Measurements from ENCODE around the gene OPCML. TPM values are rescaled to one million over a fixed set of nuclear protein-coding genes. Genes with fewer than 3 reads are reported as not detected.

The OPCML gene
- total RNA-seq, 1 experiment from 2014 or later: not detected

DNA sequence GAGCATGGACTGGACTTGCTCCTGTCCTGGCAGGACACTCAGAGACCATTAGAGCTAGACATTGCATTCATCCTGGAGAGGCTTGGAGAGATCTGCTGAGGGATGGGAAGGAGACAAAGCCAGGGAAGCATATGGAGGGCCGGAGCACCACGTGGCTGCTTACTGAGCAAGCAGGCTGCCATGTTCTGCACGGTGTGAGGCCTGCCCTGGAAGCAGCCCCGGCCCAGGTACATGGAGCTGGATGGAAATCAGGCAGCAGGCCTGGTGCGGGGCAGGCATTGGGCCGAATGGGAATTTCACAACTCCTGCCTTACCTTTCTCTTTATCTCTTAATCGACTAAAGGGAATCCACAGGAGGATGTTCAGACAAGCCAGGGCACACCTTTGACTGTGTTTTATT, 371.5 kb downstream of the OPCML start:
- H3K4me2 ChIP-seq: no peak overlapping the region
- H3K27me3 ChIP-seq (ENCODE audit: insufficient read depth, low read depth): peaks cover 80% of the 10 kb centered on the region
- no peak overlapping the region for H3K27ac ChIP-seq
- H3K79me2 ChIP-seq (ENCODE audit: low read depth): no peaks in the 10 kb centered on the region
- no peaks in the 10 kb centered on the region for H3K9me2 ChIP-seq (ENCODE audit: insufficient read depth)
- intact Hi-C loops (cut with micrococcal nuclease; ENCODE audit: unreplicated experiment): no loop called here
- H4K20me1 ChIP-seq (ENCODE audit: insufficient read depth): no peaks in the 10 kb centered on the region
- ChIA-PET CTCF (no interaction called here), POLR2A (ENCODE audit: unreplicated experiment) (no interaction called here)
- no peaks in the 10 kb centered on the region for H3K4me1 ChIP-seq (replicated peaks; ENCODE audit: insufficient read depth)
- no peak overlapping the region for H3K4me3 ChIP-seq
- DNase-seq: no peak
- H3F3A ChIP-seq (ENCODE audit: insufficient read depth, low read depth): no peaks in the 10 kb centered on the region
- no peaks in the 10 kb centered on the region for H3K36me3 ChIP-seq (ENCODE audit: low read depth)
- no peaks in the 10 kb centered on the region for H3K9me3 ChIP-seq (ENCODE audit: insufficient read depth, low read depth)
- TF ChIP-seq EZH2 (IDR thresholded peaks at IDR 0.05; ENCODE audit: low read depth): no peak
- TF ChIP-seq, protein P1, sequence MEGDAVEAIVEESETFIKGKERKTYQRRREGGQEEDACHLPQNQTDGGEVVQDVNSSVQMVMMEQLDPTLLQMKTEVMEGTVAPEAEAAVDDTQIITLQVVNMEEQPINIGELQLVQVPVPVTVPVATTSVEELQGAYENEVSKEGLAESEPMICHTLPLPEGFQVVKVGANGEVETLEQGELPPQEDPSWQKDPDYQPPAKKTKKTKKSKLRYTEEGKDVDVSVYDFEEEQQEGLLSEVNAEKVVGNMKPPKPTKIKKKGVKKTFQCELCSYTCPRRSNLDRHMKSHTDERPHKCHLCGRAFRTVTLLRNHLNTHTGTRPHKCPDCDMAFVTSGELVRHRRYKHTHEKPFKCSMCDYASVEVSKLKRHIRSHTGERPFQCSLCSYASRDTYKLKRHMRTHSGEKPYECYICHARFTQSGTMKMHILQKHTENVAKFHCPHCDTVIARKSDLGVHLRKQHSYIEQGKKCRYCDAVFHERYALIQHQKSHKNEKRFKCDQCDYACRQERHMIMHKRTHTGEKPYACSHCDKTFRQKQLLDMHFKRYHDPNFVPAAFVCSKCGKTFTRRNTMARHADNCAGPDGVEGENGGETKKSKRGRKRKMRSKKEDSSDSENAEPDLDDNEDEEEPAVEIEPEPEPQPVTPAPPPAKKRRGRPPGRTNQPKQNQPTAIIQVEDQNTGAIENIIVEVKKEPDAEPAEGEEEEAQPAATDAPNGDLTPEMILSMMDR (conservative IDR thresholded peaks at IDR 0.05): no peak
- no peak overlapping the region for H2AFZ ChIP-seq
- no TSS peak for BruUV-seq (replicated peaks)

DNA sequence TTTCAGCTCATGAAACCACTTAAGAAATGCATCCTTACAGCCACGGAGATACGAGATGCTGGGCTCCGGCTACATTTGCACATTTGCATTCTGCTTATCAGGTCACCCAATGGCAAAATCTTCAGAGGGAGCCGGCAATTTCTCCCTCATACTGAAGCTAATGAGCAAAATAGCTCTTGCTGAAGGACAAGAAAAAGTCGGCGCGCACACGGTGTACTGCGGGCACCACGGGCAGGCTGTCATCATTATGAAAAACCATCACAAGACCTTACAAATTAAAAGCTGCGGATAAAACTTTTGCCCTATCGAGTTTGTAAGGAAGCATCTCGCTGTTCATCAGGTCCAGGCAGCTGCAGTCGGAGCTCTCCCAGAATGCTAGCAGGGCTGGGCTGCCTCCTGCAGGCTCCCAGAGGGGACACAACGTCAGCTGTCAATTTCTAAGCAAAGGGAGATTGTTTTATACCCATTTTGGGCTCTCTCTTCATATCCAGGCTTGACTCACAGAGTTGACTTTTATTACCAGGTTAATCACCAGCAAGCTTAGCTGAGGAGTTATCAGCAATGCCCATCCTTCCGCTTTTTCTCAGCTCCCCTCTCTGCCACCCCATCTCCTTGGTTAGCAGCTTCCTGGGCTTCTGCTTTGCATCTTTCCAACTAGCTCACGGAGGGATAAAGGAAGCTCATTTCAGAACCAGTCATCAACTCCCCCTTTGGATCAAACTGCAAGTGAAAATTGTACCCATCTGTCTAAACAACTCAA, 375.1 kb downstream of the OPCML start:
- H3F3A ChIP-seq (ENCODE audit: insufficient read depth, low read depth): no peaks in the 10 kb centered on the region
- H2AFZ ChIP-seq: no peak overlapping the region
- H3K36me3 ChIP-seq (ENCODE audit: low read depth): no peaks in the 10 kb centered on the region
- ChIA-PET CTCF (no interaction called here), POLR2A (ENCODE audit: unreplicated experiment) (no interaction called here)
- H3K9me3 ChIP-seq (ENCODE audit: insufficient read depth, low read depth): no peaks in the 10 kb centered on the region
- no peaks in the 10 kb centered on the region for H3K4me1 ChIP-seq (replicated peaks; ENCODE audit: insufficient read depth)
- DNase-seq: no peak
- TF ChIP-seq EZH2 (IDR thresholded peaks at IDR 0.05; ENCODE audit: low read depth): no peak
- TF ChIP-seq, protein P1 (conservative IDR thresholded peaks at IDR 0.05): no peak
- H3K4me3 ChIP-seq: no peak overlapping the region
- H3K4me2 ChIP-seq: no peak overlapping the region
- peaks cover 89% of the 10 kb centered on the region for H3K27me3 ChIP-seq (ENCODE audit: insufficient read depth, low read depth)
- H3K79me2 ChIP-seq (ENCODE audit: low read depth): no peaks in the 10 kb centered on the region
- no peaks in the 10 kb centered on the region for H4K20me1 ChIP-seq (ENCODE audit: insufficient read depth)
- no TSS peak for BruUV-seq (replicated peaks)
- H3K27ac ChIP-seq: no peak overlapping the region
- H3K9me2 ChIP-seq (ENCODE audit: insufficient read depth): no peaks in the 10 kb centered on the region
- intact Hi-C loops (cut with micrococcal nuclease; ENCODE audit: unreplicated experiment): no loop called here

DNA sequence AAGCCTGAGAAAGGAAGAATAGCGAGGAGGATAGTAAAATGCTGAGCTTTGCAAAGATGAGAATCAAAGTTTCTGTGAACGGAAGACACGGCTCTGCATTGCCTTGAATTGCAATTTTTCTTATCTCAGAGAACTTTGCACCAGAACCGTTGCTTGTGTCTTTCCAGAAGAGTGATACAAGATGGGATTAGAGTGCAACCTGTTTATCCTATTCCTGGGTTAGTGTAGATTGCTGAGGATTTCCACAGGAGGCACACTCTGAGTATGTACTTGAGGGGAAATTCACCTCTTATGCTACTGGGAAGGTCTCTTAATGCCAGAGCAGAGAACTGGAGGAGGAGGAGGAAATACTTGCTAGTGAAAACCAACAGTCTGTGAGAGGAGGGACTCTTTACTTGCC, 377.5 kb downstream of the OPCML start:
- Histone ChIP-seq H4K20me1 (ENCODE audit: insufficient read depth) (no peaks in the 10 kb centered on the region), H3K4me1 (replicated peaks; ENCODE audit: insufficient read depth) (no peaks in the 10 kb centered on the region), H3K9me3 (ENCODE audit: insufficient read depth, low read depth) (no peaks in the 10 kb centered on the region), H3K36me3 (ENCODE audit: low read depth) (no peaks in the 10 kb centered on the region), H3K9me2 (ENCODE audit: insufficient read depth) (no peaks in the 10 kb centered on the region), H3K4me2 (no peak overlapping the region), H3K27me3 (ENCODE audit: insufficient read depth, low read depth) (peaks cover 88% of the 10 kb centered on the region), H3K79me2 (ENCODE audit: low read depth) (no peaks in the 10 kb centered on the region), H3F3A (ENCODE audit: insufficient read depth, low read depth) (no peaks in the 10 kb centered on the region), H3K4me3 (no peak overlapping the region), H3K27ac (no peak overlapping the region), H2AFZ (no peak overlapping the region)
- ChIA-PET POLR2A (ENCODE audit: unreplicated experiment) (no interaction called here), CTCF (no interaction called here)
- intact Hi-C loops (cut with micrococcal nuclease; ENCODE audit: unreplicated experiment): no loop called here
- DNase-seq: no peak
- no peak for TF ChIP-seq EZH2 (IDR thresholded peaks at IDR 0.05; ENCODE audit: low read depth)
- TF ChIP-seq, protein P1 (conservative IDR thresholded peaks at IDR 0.05): no peak
- no TSS peak for BruUV-seq (replicated peaks)

All from PC-9 (cell line).